K562 (cell line): ENCODE data around the gene IREB2. TPM values are rescaled to one million over a fixed set of nuclear protein-coding genes. Genes with fewer than 3 reads are reported as not detected.

Experiments used
- ARID1B ChIP-seq: fragments of 450-650 bp; IDR thresholded peaks from 2 replicates; pipeline ENCODE4 v1.6.1; 2016; ENCODE audit warnings: antibody characterized with exemption, mild to moderate bottlenecking, inconsistent platforms
- BCL6 ChIP-seq: fragments of 250-450 bp; sonication (Bioruptor Pico); IDR thresholded peaks from 2 replicates; pipeline ENCODE4 v1.4.0; 2020
- C11orf30 ChIP-seq: fragments of 450-650 bp; IDR thresholded peaks from 2 replicates; pipeline ENCODE4 v1.6.1; 2016; ENCODE audit warnings: low read depth, mild to moderate bottlenecking
- ESRRA ChIP-seq: fragments of 450-650 bp; IDR thresholded peaks from 2 replicates; pipeline ENCODE4 v1.6.1; 2014; ENCODE audit warnings: low read depth, mild to moderate bottlenecking, moderate library complexity, borderline replicate concordance
- GATAD2A ChIP-seq: fragments of 450-650 bp; IDR thresholded peaks from 2 replicates; pipeline ENCODE4 v1.6.1; 2017
- KAT7 ChIP-seq: sonication (generic); formaldehyde crosslinking; IDR thresholded peaks from 2 replicates; pipeline ENCODE4 v1.8.0; 2022; ENCODE audit warnings: missing genetic modification reagents, mild to moderate bottlenecking, borderline replicate concordance
- MYC ChIP-seq, 2 experiments: fragments of 250-450 bp in 1 of 2; sonication (Bioruptor Pico) in 1 of 2; IDR thresholded peaks; 2 replicates each; pipeline versions ENCODE4 v1.5.1 to v1.6.1; 2012 to 2021; ENCODE audit warnings: low read depth in 2 of 2, borderline replicate concordance in 1 of 2, improper control_type of control experiment in 1 of 2, low read length in 1 of 2, mild to moderate bottlenecking in 1 of 2, moderate library complexity in 1 of 2
- PHB2 ChIP-seq: fragments of 450-650 bp; IDR thresholded peaks from 2 replicates; pipeline ENCODE4 v1.6.1; 2017; ENCODE audit warnings: low read depth
- SRSF7 ChIP-seq: fragments of 200-400 bp; formaldehyde crosslinking; optimal IDR thresholded peaks from 2 replicates; pipeline ENCODE3; 2017; ENCODE audit warnings: mild to moderate bottlenecking, low read depth, low read length
- TCF3 ChIP-seq: sonication (generic); formaldehyde crosslinking; IDR thresholded peaks from 2 replicates; pipeline ENCODE4 v1.4.0; 2020; ENCODE audit warnings: mild to moderate bottlenecking, missing genetic modification reagents
- ZNF408 ChIP-seq: fragments of 250-450 bp; sonication (Bioruptor Pico); IDR thresholded peaks from 2 replicates; pipeline ENCODE4 v1.4.0; 2020; ENCODE audit warnings: low read depth, mild to moderate bottlenecking, moderate library complexity
- ZNF507 ChIP-seq: conservative IDR thresholded peaks from 2 replicates; pipeline ENCODE4 v1.6.1; 2017; ENCODE audit warnings: missing genetic modification characterization, missing compliant biosample characterization
- ZNF668 ChIP-seq: fragments of 250-450 bp; sonication (Bioruptor Pico); IDR thresholded peaks from 2 replicates; pipeline ENCODE4 v1.8.0; 2022; ENCODE audit warnings: mild to moderate bottlenecking, inconsistent platforms
- polyA plus RNA-seq, 8 experiments: library from polyadenylated mRNA; depleted of rRNA in 4 of 8; stranded (reverse) in 5 of 8; unstranded in 3 of 8; fragments of >200 nt; fragmentation: Nextera tagmentation in 2 of 8; fragmentation: Illumina TruSeq in 1 of 8; extraction: Ambion mirVana in 2 of 8; extraction: Trizol in 1 of 8; gene quantifications; 2 replicates each; pipeline versions ENCODE4 v1.2.1 to v1.2.3, GENCODE V29; 2011 to 2014; ENCODE audit warnings: inconsistent platforms in 1 of 8, missing spikeins in 1 of 8
- total RNA-seq, 7 experiments: library from RNA; depleted of rRNA in 6 of 7; stranded (reverse); fragments of >200 nt in 6 of 7; fragmentation: Illumina TruSeq in 2 of 7; extraction: Trizol in 2 of 7; gene quantifications; 2 replicates each; pipeline versions ENCODE4 v1.2.1 to v1.2.3, GENCODE V29; 2011 to 2021; ENCODE audit warnings: low replicate concordance in 1 of 7
- TF ChIP-seq, protein P1 (sequence below): fragments of 250-450 bp; sonication (Bioruptor Pico); IDR thresholded peaks from 2 replicates; pipeline ENCODE4 v1.5.0; 2021
- TF ChIP-seq, protein P2 (sequence below): sonication (generic); formaldehyde crosslinking; IDR thresholded peaks from 2 replicates; pipeline ENCODE4 v1.9.0; 2022; ENCODE audit warnings: mild to moderate bottlenecking, missing genetic modification reagents

IREB2 gene
- total and polyA plus RNA-seq, 9 of the 15 experiments (the other 6 are each of a cell fraction or from before 2014, with no cell fraction given): 16.8 to 61.7 (median 34.0) TPM

DNA sequence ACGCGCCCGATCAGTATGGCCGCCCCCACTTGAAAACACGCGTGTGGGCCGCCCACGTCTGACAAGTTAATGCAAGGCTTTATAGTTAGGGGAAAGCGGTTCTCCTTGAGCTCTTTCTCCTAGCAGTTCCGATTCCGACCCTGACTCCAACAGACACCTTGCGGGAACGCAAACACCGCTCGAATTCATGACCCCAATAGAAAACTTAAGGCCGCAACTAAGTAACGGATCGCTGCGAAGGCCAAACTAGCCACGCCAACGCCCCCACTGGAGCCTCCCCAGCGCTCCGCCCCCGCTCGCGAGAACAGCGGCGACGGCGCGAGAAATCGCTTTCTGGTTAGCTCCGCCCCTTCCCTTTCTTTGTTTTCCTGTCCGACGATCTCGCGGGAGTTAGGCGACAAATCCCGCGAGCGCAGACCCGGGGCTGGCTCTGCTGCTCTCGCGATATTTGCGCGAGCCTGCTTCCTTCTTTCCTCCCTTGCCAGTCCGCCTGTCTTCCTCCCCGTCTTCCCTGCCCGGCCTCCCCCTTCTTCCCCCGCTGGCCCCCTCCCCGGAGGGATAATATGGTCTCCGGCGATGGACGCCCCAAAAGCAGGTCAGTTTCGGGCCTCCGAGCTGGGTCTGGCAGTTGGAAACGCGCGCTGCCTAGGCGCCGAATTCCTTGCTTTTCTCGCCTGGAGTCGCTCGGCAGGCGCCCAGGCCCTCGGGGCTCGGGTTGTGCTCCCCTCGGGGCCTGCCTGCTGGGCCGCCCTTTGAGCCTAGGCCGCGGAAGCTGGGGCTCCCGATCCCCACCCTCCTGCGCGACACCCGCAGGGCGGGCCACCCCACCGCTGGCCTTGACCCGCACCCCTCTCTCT is at the start of gene IREB2 (continued):
- TF ChIP-seq MYC (IDR thresholded peaks at IDR 0.05; ENCODE audit: low read depth, low read length) (peak; percentile 93), MYC (CRISPR knock-in tag; IDR thresholded peaks at IDR 0.05; ENCODE audit: borderline replicate concordance, low read depth) (peak; percentile 96), ZNF668 (no peak), PHB2 (no peak), ARID1B (no peak), KAT7 (CRISPR knock-in tag) (no peak), ESRRA (peak; percentile 51; the same call in 1 of the 2 replicates), BCL6 (no peak), ZNF507 (tag) (no peak), SRSF7 (no peak), C11orf30 (peak; percentile 72), GATAD2A (no peak), ZNF408 (CRISPR knock-in tag) (no peak), TCF3 (CRISPR knock-in tag) (no peak)
- TF ChIP-seq, protein P1, sequence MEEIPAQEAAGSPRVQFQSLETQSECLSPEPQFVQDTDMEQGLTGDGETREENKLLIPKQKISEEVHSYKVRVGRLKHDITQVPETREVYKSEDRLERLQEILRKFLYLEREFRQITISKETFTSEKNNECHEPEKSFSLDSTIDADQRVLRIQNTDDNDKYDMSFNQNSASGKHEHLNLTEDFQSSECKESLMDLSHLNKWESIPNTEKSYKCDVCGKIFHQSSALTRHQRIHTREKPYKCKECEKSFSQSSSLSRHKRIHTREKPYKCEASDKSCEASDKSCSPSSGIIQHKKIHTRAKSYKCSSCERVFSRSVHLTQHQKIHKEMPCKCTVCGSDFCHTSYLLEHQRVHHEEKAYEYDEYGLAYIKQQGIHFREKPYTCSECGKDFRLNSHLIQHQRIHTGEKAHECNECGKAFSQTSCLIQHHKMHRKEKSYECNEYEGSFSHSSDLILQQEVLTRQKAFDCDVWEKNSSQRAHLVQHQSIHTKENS: no peak
- TF ChIP-seq, protein P2, sequence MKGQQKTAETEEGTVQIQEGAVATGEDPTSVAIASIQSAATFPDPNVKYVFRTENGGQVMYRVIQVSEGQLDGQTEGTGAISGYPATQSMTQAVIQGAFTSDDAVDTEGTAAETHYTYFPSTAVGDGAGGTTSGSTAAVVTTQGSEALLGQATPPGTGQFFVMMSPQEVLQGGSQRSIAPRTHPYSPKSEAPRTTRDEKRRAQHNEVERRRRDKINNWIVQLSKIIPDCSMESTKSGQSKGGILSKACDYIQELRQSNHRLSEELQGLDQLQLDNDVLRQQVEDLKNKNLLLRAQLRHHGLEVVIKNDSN (CRISPR knock-in tag): no peak
